AG04449 (cell line): ENCODE measurements around the gene PPP3R1.
A peak's percentile ranks its signal among the peaks of the same experiment; 100 is the strongest.

Experiments
- CTCF ChIA-PET: fragments of 350-600 bp; formaldehyde crosslinking; extraction: SDS; loops from one replicate; lab custom pipeline; 2021; ENCODE audit warnings: antibody characterized with exemption; lab: Yijun Ruan, JAX
- POLR2A ChIA-PET: fragments of 400-600, 350-600 bp; formaldehyde crosslinking; extraction: SDS; loops from one replicate; lab custom pipeline; 2020; ENCODE audit warnings: antibody characterized with exemption, inconsistent platforms; lab: Yijun Ruan, JAX
- DNase-seq: peaks from one replicate; pipeline ENCODE4 v3.0.0-alpha.2; 2010; ENCODE audit warnings: low read depth, low spot score
- H3K4me3 ChIP-seq: 2 replicates; pipeline ENCODE4 v1.5.1; 2011; ENCODE audit warnings: low read depth, mild to moderate bottlenecking, control low read depth, low read length
- TF ChIP-seq, protein P1 (sequence below): IDR thresholded peaks from one replicate; pipeline ENCODE4 v1.5.1; 2011; ENCODE audit warnings: mild to moderate bottlenecking, moderate library complexity, low read length, control low read depth, inconsistent platforms; ENCODE audit not compliant: insufficient read depth; ENCODE audit errors: missing control alignments

The PPP3R1 gene

DNA sequence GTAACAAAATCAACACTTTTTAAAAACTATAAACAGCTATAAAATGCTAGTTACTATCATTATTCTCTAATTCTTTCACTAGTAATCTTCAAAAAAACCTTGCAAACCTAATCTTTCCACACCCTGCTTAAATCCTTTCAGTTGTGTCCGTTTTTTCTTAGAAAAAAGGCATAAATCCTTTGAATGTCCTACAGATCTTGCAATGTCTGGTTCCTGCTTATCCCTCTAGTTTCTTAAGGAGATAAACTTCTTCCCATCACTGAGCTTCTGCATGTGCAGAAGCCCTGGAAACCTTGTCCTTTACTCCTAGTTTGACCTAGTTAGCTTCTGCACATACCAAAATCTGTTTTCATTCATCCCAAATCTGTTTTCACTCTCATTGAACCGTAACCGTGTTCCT, 95.9 kb downstream of the PPP3R1 start:
- no peak for DNase-seq
- POLR2A ChIA-PET, result interaction anchor here (0.5 to 0.9 kb wide), 3 partner anchors 20 to 276 kb away, joined by 3 to 4 read pairs (median 3); partner anchors contain the start of gene CNRIP1
- TF ChIP-seq, protein P1, sequence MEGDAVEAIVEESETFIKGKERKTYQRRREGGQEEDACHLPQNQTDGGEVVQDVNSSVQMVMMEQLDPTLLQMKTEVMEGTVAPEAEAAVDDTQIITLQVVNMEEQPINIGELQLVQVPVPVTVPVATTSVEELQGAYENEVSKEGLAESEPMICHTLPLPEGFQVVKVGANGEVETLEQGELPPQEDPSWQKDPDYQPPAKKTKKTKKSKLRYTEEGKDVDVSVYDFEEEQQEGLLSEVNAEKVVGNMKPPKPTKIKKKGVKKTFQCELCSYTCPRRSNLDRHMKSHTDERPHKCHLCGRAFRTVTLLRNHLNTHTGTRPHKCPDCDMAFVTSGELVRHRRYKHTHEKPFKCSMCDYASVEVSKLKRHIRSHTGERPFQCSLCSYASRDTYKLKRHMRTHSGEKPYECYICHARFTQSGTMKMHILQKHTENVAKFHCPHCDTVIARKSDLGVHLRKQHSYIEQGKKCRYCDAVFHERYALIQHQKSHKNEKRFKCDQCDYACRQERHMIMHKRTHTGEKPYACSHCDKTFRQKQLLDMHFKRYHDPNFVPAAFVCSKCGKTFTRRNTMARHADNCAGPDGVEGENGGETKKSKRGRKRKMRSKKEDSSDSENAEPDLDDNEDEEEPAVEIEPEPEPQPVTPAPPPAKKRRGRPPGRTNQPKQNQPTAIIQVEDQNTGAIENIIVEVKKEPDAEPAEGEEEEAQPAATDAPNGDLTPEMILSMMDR, result no peak
- CTCF ChIA-PET, result interaction anchor here (0.8 to 2.1 kb wide), 9 partner anchors 12 to 163 kb away, joined by 3 to 8 read pairs (median 4); partner anchors contain the start of gene CNRIP1
- H3K4me3 ChIP-seq, result peak overlapping the region; percentile 96

DNA sequence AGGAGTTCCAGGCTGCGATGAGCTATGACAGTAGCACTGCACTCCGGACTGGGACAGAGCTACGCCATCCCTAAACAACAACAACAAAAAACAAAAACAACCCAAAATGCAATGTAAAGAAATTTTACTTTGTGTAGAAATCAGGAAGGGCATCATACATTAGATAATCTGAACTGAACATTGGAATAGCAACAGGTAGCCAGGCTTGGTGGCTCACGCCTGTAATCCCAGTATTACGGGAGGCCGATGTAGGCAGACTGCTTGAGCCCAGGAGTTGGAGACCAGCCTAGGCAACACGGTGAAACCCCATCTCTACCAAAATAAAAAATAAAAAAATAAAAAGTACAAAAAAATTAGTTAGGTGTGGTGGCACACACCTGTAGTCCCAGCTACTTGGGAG, 96.7 kb downstream of the PPP3R1 start:
- H3K4me3 ChIP-seq, result no peak overlapping the region
- ChIA-PET CTCF (interaction anchor here (0.8 to 2.1 kb wide), 4 partner anchors 11 to 95 kb away, joined by 3 to 8 read pairs (median 4); no protein-coding TSS in a partner anchor), POLR2A (no interaction called here)
- no peak for DNase-seq
- TF ChIP-seq, protein P1, result no peak

DNA sequence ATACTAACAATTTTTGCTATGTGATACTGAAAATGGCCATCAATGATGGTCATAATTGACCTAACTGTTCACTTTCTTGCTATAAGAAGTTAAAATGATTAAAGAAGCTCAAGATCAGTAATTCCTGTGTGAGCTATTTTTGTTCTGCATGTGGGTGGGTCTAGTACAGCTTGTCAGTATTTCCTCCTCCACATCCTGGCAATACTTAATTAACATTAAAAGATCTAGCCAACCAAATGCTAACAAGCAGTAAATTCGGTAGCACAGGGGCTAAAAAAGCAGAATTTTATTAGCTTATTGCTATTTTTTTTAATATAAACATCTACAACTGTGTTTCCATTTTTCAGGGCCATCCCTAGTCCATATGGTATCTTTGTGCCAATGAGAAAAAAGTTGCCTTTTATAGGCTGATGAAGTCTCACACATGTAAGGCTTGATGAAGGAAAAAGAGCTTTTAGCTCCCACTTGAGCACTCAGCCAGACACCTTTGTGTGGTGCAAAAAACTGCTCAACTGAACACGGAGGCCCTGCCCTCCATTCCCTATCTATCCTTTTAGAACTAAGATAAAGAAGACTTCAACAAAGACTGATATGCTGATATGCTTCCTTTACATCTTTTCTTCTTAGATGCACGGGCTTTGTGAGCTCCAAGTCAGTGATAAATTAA, 99.5 kb downstream of the PPP3R1 start:
- CTCF ChIA-PET, result interaction anchor here (0.7 to 1.7 kb wide), 7 partner anchors 11 to 289 kb away, joined by 3 to 11 read pairs (median 3); no protein-coding TSS in a partner anchor
- POLR2A ChIA-PET, result no interaction called here
- TF ChIP-seq, protein P1, result no peak
- H3K4me3 ChIP-seq, result no peak overlapping the region
- DNase-seq, result no peak

DNA sequence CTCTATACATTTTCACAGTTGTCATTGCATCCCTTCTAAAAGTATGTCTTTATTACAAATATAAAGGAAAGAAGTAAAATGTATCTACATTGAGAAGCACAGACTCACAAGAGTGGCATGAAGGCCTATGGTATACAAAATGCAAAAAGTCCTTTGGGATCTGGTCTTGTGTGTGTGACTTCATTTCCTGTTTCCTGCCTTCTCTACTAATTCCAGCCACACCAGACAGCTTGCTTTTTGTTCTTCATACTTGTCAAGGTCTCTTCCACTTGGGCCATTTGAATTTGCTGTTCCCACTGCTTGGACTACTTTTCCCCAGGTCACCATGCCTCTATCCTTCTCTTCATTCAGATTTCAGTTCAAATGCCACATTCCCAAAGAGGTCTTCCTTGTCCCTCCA, 101.3 kb downstream of the PPP3R1 start:
- POLR2A ChIA-PET, result no interaction called here
- TF ChIP-seq, protein P1, result no peak
- no peak for DNase-seq
- CTCF ChIA-PET, result interaction anchor here (0.9 to 1.4 kb wide), 3 partner anchors 29 to 45 kb away, joined by 3 to 4 read pairs (median 4); no protein-coding TSS in a partner anchor
- H3K4me3 ChIP-seq, result no peak overlapping the region

DNA sequence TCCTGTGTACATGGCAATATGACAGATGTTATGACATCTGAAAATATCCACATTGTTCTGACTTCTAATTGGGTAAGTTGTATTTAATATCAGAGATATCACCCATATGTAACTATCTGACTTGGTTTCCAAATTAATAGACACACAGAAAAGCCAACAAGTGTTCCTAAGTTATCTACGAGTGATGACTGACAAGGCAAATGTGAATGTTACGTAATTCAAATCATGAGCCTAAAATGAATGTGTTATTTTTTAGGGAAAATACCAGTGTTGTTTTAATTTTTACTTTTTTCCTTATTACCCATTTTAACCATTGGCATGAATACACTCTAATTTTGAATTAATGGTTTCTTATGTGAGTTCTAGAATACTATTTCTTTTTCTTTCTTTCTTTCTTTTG, 110.5 kb downstream of the PPP3R1 start:
- H3K4me3 ChIP-seq, result no peak overlapping the region
- ChIA-PET CTCF (no interaction called here), POLR2A (no interaction called here)
- no peak for DNase-seq
- TF ChIP-seq, protein P1, result no peak
